HepG2 (cell line): ENCODE data around the gene GPS2. TPM values are rescaled to one million over a fixed set of nuclear protein-coding genes. Genes with fewer than 3 reads are reported as not detected.
A peak's percentile ranks its signal among the peaks of the same experiment; 100 is the strongest.

Source experiments
- ATF6 ChIP-seq: sonication (generic); formaldehyde crosslinking; conservative IDR thresholded peaks from 2 replicates; pipeline ENCODE4 v1.4.0; 2020; ENCODE audit warnings: missing genetic modification reagents
- BATF2 ChIP-seq: sonication (generic); formaldehyde crosslinking; IDR thresholded peaks from 2 replicates; pipeline ENCODE4 v1.8.0; 2022; ENCODE audit warnings: mild to moderate bottlenecking, missing genetic modification reagents, moderate library complexity
- BRCA1 ChIP-seq: sonication (generic); formaldehyde crosslinking; IDR thresholded peaks from 2 replicates; pipeline ENCODE4 v1.4.0; 2020; ENCODE audit warnings: missing genetic modification reagents
- CREBL2 ChIP-seq: sonication (generic); formaldehyde crosslinking; IDR thresholded peaks from 2 replicates; pipeline ENCODE4 v1.8.1; 2023; ENCODE audit warnings: missing genetic modification reagents, mild to moderate bottlenecking, borderline replicate concordance
- FOXA3 ChIP-seq: IDR thresholded peaks from 2 replicates; pipeline ENCODE4 v1.6.1; 2016; ENCODE audit warnings: missing genetic modification reagents, missing compliant biosample characterization
- FOXC1 ChIP-seq: sonication (generic); formaldehyde crosslinking; IDR thresholded peaks from 2 replicates; pipeline ENCODE4 v1.8.0; 2022; ENCODE audit warnings: mild to moderate bottlenecking, missing genetic modification reagents, borderline replicate concordance
- HDAC6 ChIP-seq: fragments of 200-600 bp; sonication (generic); IDR thresholded peaks from 2 replicates; pipeline ENCODE4 v1.7.0; 2017; ENCODE audit warnings: mild to moderate bottlenecking, antibody characterized with exemption, low read length, low read depth
- IRF1 ChIP-seq: sonication (generic); formaldehyde crosslinking; IDR thresholded peaks from 2 replicates; pipeline ENCODE4 v1.4.0; 2020; ENCODE audit warnings: low read depth, mild to moderate bottlenecking, missing genetic modification reagents
- IRX3 ChIP-seq: sonication (generic); formaldehyde crosslinking; IDR thresholded peaks from 2 replicates; pipeline ENCODE4 v1.8.1; 2023; ENCODE audit warnings: mild to moderate bottlenecking, low read depth, missing genetic modification reagents, borderline replicate concordance
- KLF6 ChIP-seq: IDR thresholded peaks from 2 replicates; pipeline ENCODE4 v1.8.0; 2016; ENCODE audit warnings: missing biosample characterization, missing genetic modification reagents
- MAFF ChIP-seq: IDR thresholded peaks from 2 replicates; pipeline ENCODE4 v1.6.1; 2011; ENCODE audit warnings: low read depth, low read length, improper control_type of control experiment
- MTF2 ChIP-seq: sonication (generic); formaldehyde crosslinking; IDR thresholded peaks from 2 replicates; pipeline ENCODE4 v1.5.0; 2020; ENCODE audit warnings: missing genetic modification reagents, borderline replicate concordance
- NCOA5 ChIP-seq: sonication (generic); formaldehyde crosslinking; IDR thresholded peaks from 2 replicates; pipeline ENCODE4 v1.4.0; 2020; ENCODE audit warnings: missing genetic modification reagents
- NR1H2 ChIP-seq: sonication (generic); formaldehyde crosslinking; IDR thresholded peaks from 2 replicates; pipeline ENCODE4 v1.8.1; 2022; ENCODE audit warnings: low read depth, missing genetic modification reagents, borderline replicate concordance
- NRL ChIP-seq: sonication (generic); formaldehyde crosslinking; IDR thresholded peaks from 2 replicates; pipeline ENCODE4 v1.5.0; 2020; ENCODE audit warnings: missing genetic modification reagents, mild to moderate bottlenecking, moderate library complexity, borderline replicate concordance
- RBM22 ChIP-seq: fragments of 200-400 bp; formaldehyde crosslinking; optimal IDR thresholded peaks from 2 replicates; pipeline ENCODE3; 2017; ENCODE audit warnings: mild to moderate bottlenecking, low read length, moderate library complexity
- SIN3A ChIP-seq: IDR thresholded peaks from 2 replicates; pipeline ENCODE4 v1.6.1; 2011; ENCODE audit warnings: low read depth, mild to moderate bottlenecking, control low read depth, low read length, borderline replicate concordance
- ZBTB43 ChIP-seq: sonication (generic); formaldehyde crosslinking; conservative IDR thresholded peaks from 2 replicates; pipeline ENCODE4 v1.4.0; 2020; ENCODE audit warnings: missing genetic modification reagents
- ZFP1 ChIP-seq: IDR thresholded peaks from 2 replicates; pipeline ENCODE4 v1.6.1; 2016
- ZMAT5 ChIP-seq: sonication (generic); formaldehyde crosslinking; IDR thresholded peaks from 2 replicates; pipeline ENCODE4 v1.5.0; 2020; ENCODE audit warnings: mild to moderate bottlenecking, low read depth, missing genetic modification reagents, borderline replicate concordance
- ZNF138 ChIP-seq: sonication (generic); formaldehyde crosslinking; IDR thresholded peaks from 2 replicates; pipeline ENCODE4 v1.5.0; 2020; ENCODE audit warnings: mild to moderate bottlenecking, low read depth, missing genetic modification reagents
- ZNF329 ChIP-seq: sonication (generic); formaldehyde crosslinking; IDR thresholded peaks from 2 replicates; pipeline ENCODE4 v1.9.0; 2021; ENCODE audit warnings: low read depth, mild to moderate bottlenecking, missing genetic modification reagents
- ZNF337 ChIP-seq: sonication (generic); formaldehyde crosslinking; IDR thresholded peaks from 2 replicates; pipeline ENCODE4 v1.5.1; 2020; ENCODE audit warnings: missing genetic modification reagents, low read depth, mild to moderate bottlenecking, borderline replicate concordance
- ZNF484 ChIP-seq: sonication (generic); formaldehyde crosslinking; IDR thresholded peaks from 2 replicates; pipeline ENCODE4 v1.5.1; 2020; ENCODE audit warnings: mild to moderate bottlenecking, low read depth, missing genetic modification reagents, borderline replicate concordance
- ZNF547 ChIP-seq: sonication (generic); formaldehyde crosslinking; IDR thresholded peaks from 2 replicates; pipeline ENCODE4 v1.5.1; 2020; ENCODE audit warnings: mild to moderate bottlenecking, missing genetic modification reagents
- polyA plus RNA-seq, 8 experiments: library from polyadenylated mRNA; depleted of rRNA in 3 of 8; stranded (reverse) in 7 of 8; unstranded in 1 of 8; fragments of >200 nt; fragmentation: Illumina TruSeq in 4 of 8; extraction: Trizol in 4 of 8; gene quantifications; 2 replicates each; pipeline versions ENCODE4 v1.2.1 to v1.2.3, GENCODE V29; 2011 to 2016; ENCODE audit warnings: low read depth in 4 of 8, missing spikeins in 1 of 8, mixed read lengths in 1 of 8; ENCODE audit not compliant: insufficient read depth in 1 of 8
- total RNA-seq, 5 experiments: library from RNA; depleted of rRNA; stranded (reverse); fragments of >200 nt; fragmentation: Illumina TruSeq; extraction: Trizol; gene quantifications; 2 replicates each; pipeline ENCODE4 v1.2.3, GENCODE V29; 2016; ENCODE audit warnings: low read depth in 1 of 5

Gene GPS2
- total and polyA plus RNA-seq, 2 of the 13 experiments (the other 11 are each of a cell fraction or from before 2014, with no cell fraction given): 58.0 to 59.4 TPM

- TF ChIP-seq FOXA3: no peak
- TF ChIP-seq FOXC1 (CRISPR knock-in tag): peak; percentile 54; the same call in 1 of the 2 replicates
- TF ChIP-seq ZFP1 (CRISPR knock-in tag): no peak
- no peak for TF ChIP-seq IRX3 (CRISPR knock-in tag)
- no peak for TF ChIP-seq ZNF337
- TF ChIP-seq KLF6 (CRISPR knock-in tag): peak; percentile 79; the same call in 1 of the 2 replicates
- TF ChIP-seq NCOA5 (CRISPR knock-in tag): no peak
- TF ChIP-seq ZNF547 (CRISPR knock-in tag): no peak
- TF ChIP-seq HDAC6: no peak
- 0 out of 2 replicates have a peak, but pooled peaks have one; percentile 76 for TF ChIP-seq BATF2 (CRISPR knock-in tag)
- TF ChIP-seq NRL (CRISPR knock-in tag): 0 out of 2 replicates have a peak, but pooled peaks have one; percentile 42
- no peak for TF ChIP-seq CREBL2 (CRISPR knock-in tag)
- TF ChIP-seq ZNF138: 0 out of 2 replicates have a peak, but pooled peaks have one; percentile 44
- TF ChIP-seq ZNF484 (CRISPR knock-in tag): no peak
- TF ChIP-seq BRCA1 (CRISPR knock-in tag): no peak
- no peak for TF ChIP-seq IRF1
- TF ChIP-seq RBM22: no peak
- no peak for TF ChIP-seq ZMAT5 (CRISPR knock-in tag)
- no peak for TF ChIP-seq NR1H2 (CRISPR knock-in tag)
- peak; percentile 63; the same call in 1 of the 2 replicates for TF ChIP-seq SIN3A
- no peak for TF ChIP-seq ATF6 (CRISPR knock-in tag)
- no peak for TF ChIP-seq MTF2 (CRISPR knock-in tag)
- TF ChIP-seq ZBTB43 (CRISPR knock-in tag): no peak
- TF ChIP-seq ZNF329: no peak
- TF ChIP-seq MAFF: no peak
Measured at GRCh38 chr17:7296189-7296861, 18.8 kb downstream of the GPS2 start (continued).
